EL (cell line): Measurements from ENCODE around the gene SPECC1.
A peak's percentile ranks its signal among the peaks of the same experiment; 100 is the strongest.
"Not testable (repeated sequence)": the region's sequence is repeated elsewhere in the genome, so short reads cannot be mapped to it uniquely, and the experiment has no call there.

Source experiments
- DNase-seq: peaks from one replicate; pipeline ENCODE4 v3.0.0-alpha.2; 2016

Gene SPECC1

GRCh38 chr17:20009302-20010098 lies at the start of gene SPECC1:
TSS of gene SPECC1 (plus strand) at chr17:20009359. CDS start at chr17:20096652, 87,293 bp downstream.
- DNase-seq = peak; percentile 74

GRCh38 chr17:19962954-19963353 lies 46.2 kb upstream of the SPECC1 start:
- DNase-seq = not testable (repeated sequence)

- DNase-seq = no peak
Observed at GRCh38 chr17:19973156-19973555, 36.0 kb upstream of the SPECC1 start.

- no peak for DNase-seq
Observed at GRCh38 chr17:19975601-19976000, 33.6 kb upstream of the SPECC1 start.

- DNase-seq = peak; percentile 89
Observed at GRCh38 chr17:19977293-19978208, 31.6 kb upstream of the SPECC1 start, which contains the start of gene AKAP10. TSS of gene AKAP10 (minus strand) at chr17:19977828. CDS start at chr17:19977679, 149 bp downstream.

GRCh38 chr17:19978209-19978802 lies 30.9 kb upstream of the SPECC1 start:
- DNase-seq = no peak

- DNase-seq = no peak
Observed at GRCh38 chr17:19978805-19979211, 30.4 kb upstream of the SPECC1 start.

GRCh38 chr17:19979917-19980770 lies 29.0 kb upstream of the SPECC1 start:
- no peak for DNase-seq

GRCh38 chr17:19986941-19987861 lies 22.0 kb upstream of the SPECC1 start:
- no peak for DNase-seq

- DNase-seq = no peak
Observed at GRCh38 chr17:19987897-19988296, 21.3 kb upstream of the SPECC1 start.

GRCh38 chr17:19991252-19991885 lies 17.8 kb upstream of the SPECC1 start:
- DNase-seq = no peak

- peak; percentile 84 for DNase-seq
Observed at GRCh38 chr17:19992803-19993713, 16.1 kb upstream of the SPECC1 start.

GRCh38 chr17:19996086-19996485 lies 13.1 kb upstream of the SPECC1 start:
- DNase-seq = no peak

GRCh38 chr17:19996502-19996901 lies 12.7 kb upstream of the SPECC1 start:
- no peak for DNase-seq

- peak; percentile 32 for DNase-seq
Observed at GRCh38 chr17:20008242-20009051, 712 bp upstream of the SPECC1 start.

- DNase-seq = no peak
Observed at GRCh38 chr17:20009052-20009301, 182 bp upstream of the SPECC1 start.

- DNase-seq = peak; percentile 58
Observed at GRCh38 chr17:20010099-20010863, 1.1 kb downstream of the SPECC1 start.

- DNase-seq = no peak
Observed at GRCh38 chr17:20010936-20011335, 1.8 kb downstream of the SPECC1 start.
